WTC11 (cell line): ENCODE results near the gene RBM26. TPM values are rescaled to one million over a fixed set of nuclear protein-coding genes. Genes with fewer than 3 reads are reported as not detected.

Source experiments
- ATAC-seq: fragments of 200-7000 bp; cut with Tn5 transposase; 2 replicates; pipeline ENCODE4 v1.10.0; 2021; ENCODE audit warnings: mild to moderate bottlenecking, moderate library complexity
- CTCF ChIA-PET: fragments of 300-600 bp; sonication (Branson Sonifier 250); formaldehyde crosslinking; loops from one replicate; lab custom pipeline; 2021; ENCODE audit warnings: antibody characterized with exemption; lab: Charles Lee
- POLR2A ChIA-PET: fragments of 350-600 bp; sonication (Branson Sonifier 250); formaldehyde crosslinking; loops from one replicate; lab custom pipeline; 2021; ENCODE audit warnings: antibody characterized with exemption; lab: Charles Lee
- DNase-seq: peaks from one replicate; pipeline ENCODE4 v3.0.0; 2021; ENCODE audit warnings: low spot score
- H3K27ac Mint-ChIP-seq: 2 replicates; pipeline ENCODE4 v1.8.0; 2021; ENCODE audit warnings: mixed read lengths
- H3K27me3 Mint-ChIP-seq: 2 replicates; pipeline ENCODE4 v1.8.0; 2021; ENCODE audit warnings: low read depth, mild to moderate bottlenecking, moderate library complexity, mixed read lengths
- H3K36me3 Mint-ChIP-seq: 2 replicates; pipeline ENCODE4 v1.8.0; 2021; ENCODE audit warnings: mixed read lengths
- H3K4me1 Mint-ChIP-seq: 2 replicates; pipeline ENCODE4 v1.8.0; 2022; ENCODE audit warnings: mixed read lengths
- H3K4me3 Mint-ChIP-seq: 2 replicates; pipeline ENCODE4 v1.8.0; 2021; ENCODE audit warnings: mild to moderate bottlenecking, moderate library complexity, mixed read lengths
- H3K9me3 Mint-ChIP-seq: 2 replicates; pipeline ENCODE4 v1.8.0; 2021; ENCODE audit warnings: mixed read lengths
- ATF1 ChIP-seq: sonication (generic); formaldehyde crosslinking; IDR thresholded peaks from 2 replicates; pipeline ENCODE4 v1.8.1; 2023; ENCODE audit warnings: mild to moderate bottlenecking, moderate library complexity, missing genetic modification reagents
- GTF2I ChIP-seq: fragments of 250-450 bp; sonication (Bioruptor Pico); conservative IDR thresholded peaks from 2 replicates; pipeline ENCODE4 v1.4.0; 2021; ENCODE audit warnings: mild to moderate bottlenecking
- MYBL2 ChIP-seq: sonication (generic); formaldehyde crosslinking; IDR thresholded peaks from 2 replicates; pipeline ENCODE4 v1.8.1; 2023; ENCODE audit warnings: mild to moderate bottlenecking, moderate library complexity, missing genetic modification reagents
- RELA ChIP-seq: sonication (generic); formaldehyde crosslinking; IDR thresholded peaks from 2 replicates; pipeline ENCODE4 v1.8.1; 2022; ENCODE audit warnings: missing genetic modification reagents, mild to moderate bottlenecking, borderline replicate concordance
- ZNF219 ChIP-seq: sonication (generic); formaldehyde crosslinking; IDR thresholded peaks from 2 replicates; pipeline ENCODE4 v1.8.0; 2023; ENCODE audit warnings: missing genetic modification reagents, mild to moderate bottlenecking, borderline replicate concordance
- ZNF232 ChIP-seq: sonication (generic); formaldehyde crosslinking; IDR thresholded peaks from 2 replicates; pipeline ENCODE4 v1.8.0; 2022; ENCODE audit warnings: mild to moderate bottlenecking, missing genetic modification reagents
- ZNF423 ChIP-seq: fragments of 250-450 bp; sonication (Bioruptor Pico); IDR thresholded peaks from 2 replicates; pipeline ENCODE4 v2.1.2; 2022; ENCODE audit warnings: mild to moderate bottlenecking, moderate library complexity
- total RNA-seq: library from RNA; stranded (reverse); gene quantifications from 3 replicates; pipeline ENCODE4 v1.2.3, GENCODE V29; 2021
- TF ChIP-seq, protein P1 (sequence below): sonication (generic); formaldehyde crosslinking; IDR thresholded peaks from 2 replicates; pipeline ENCODE4 v1.8.1; 2023; ENCODE audit warnings: mild to moderate bottlenecking, missing genetic modification reagents, borderline replicate concordance
- TF ChIP-seq, protein P2 (sequence below): sonication (generic); formaldehyde crosslinking; conservative IDR thresholded peaks from 2 replicates; pipeline ENCODE4 v1.8.1; 2022; ENCODE audit warnings: mild to moderate bottlenecking, missing genetic modification reagents
- TF ChIP-seq, protein P3 (sequence below): sonication (generic); formaldehyde crosslinking; IDR thresholded peaks from 2 replicates; pipeline ENCODE4 v1.8.0; 2023; ENCODE audit warnings: missing genetic modification reagents, mild to moderate bottlenecking, borderline replicate concordance
- TF ChIP-seq, protein P4 (sequence below): sonication (generic); formaldehyde crosslinking; IDR thresholded peaks from 2 replicates; pipeline ENCODE4 v1.8.0; 2022; ENCODE audit warnings: mild to moderate bottlenecking, missing genetic modification reagents
- TF ChIP-seq, protein P5 (sequence below): fragments of 250-450 bp; sonication (Bioruptor Pico); IDR thresholded peaks from 2 replicates; pipeline ENCODE4 v2.1.2; 2022; ENCODE audit warnings: mild to moderate bottlenecking, moderate library complexity
- TF ChIP-seq, protein P6 (sequence below): fragments of 250-450 bp; sonication (Bioruptor Pico); conservative IDR thresholded peaks from 2 replicates; pipeline ENCODE4 v1.9.0; 2021; ENCODE audit warnings: mild to moderate bottlenecking

RBM26 gene
- total RNA-seq, 1 experiment from 2014 or later: 64.1 TPM

DNA sequence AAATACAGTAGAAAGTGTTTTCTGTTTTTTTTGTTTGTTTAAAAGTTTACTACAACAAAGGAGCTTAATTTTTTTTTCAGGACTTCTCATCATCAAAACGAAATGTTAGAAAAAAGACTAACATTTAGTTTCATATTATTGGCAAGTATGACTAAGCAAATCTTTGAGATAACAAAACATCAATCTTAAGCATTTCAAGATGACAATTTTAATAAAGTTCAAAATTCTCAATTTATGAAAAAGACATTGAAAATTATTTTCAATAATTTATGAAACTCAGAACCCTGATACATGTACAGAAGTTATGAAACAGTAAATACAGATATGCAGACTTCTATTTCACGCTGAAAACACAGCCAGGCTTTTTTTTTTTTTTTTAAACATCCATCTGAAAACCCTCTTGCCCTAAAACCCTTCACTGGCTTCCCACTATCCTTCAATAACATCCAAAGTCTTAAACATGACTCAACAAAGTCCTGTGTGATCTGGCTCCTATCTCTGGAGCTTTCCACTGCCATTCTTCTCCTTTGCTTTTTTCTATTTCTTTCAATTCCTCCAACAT lies 3.9 kb downstream of the RBM26 start (continued):
- TF ChIP-seq, protein P1, sequence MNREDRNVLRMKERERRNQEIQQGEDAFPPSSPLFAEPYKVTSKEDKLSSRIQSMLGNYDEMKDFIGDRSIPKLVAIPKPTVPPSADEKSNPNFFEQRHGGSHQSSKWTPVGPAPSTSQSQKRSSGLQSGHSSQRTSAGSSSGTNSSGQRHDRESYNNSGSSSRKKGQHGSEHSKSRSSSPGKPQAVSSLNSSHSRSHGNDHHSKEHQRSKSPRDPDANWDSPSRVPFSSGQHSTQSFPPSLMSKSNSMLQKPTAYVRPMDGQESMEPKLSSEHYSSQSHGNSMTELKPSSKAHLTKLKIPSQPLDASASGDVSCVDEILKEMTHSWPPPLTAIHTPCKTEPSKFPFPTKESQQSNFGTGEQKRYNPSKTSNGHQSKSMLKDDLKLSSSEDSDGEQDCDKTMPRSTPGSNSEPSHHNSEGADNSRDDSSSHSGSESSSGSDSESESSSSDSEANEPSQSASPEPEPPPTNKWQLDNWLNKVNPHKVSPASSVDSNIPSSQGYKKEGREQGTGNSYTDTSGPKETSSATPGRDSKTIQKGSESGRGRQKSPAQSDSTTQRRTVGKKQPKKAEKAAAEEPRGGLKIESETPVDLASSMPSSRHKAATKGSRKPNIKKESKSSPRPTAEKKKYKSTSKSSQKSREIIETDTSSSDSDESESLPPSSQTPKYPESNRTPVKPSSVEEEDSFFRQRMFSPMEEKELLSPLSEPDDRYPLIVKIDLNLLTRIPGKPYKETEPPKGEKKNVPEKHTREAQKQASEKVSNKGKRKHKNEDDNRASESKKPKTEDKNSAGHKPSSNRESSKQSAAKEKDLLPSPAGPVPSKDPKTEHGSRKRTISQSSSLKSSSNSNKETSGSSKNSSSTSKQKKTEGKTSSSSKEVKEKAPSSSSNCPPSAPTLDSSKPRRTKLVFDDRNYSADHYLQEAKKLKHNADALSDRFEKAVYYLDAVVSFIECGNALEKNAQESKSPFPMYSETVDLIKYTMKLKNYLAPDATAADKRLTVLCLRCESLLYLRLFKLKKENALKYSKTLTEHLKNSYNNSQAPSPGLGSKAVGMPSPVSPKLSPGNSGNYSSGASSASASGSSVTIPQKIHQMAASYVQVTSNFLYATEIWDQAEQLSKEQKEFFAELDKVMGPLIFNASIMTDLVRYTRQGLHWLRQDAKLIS (CRISPR knock-in tag): no peak
- no peak for TF ChIP-seq ZNF423 (CRISPR knock-in tag)
- TF ChIP-seq ZNF219 (CRISPR knock-in tag): no peak
- TF ChIP-seq, protein P2, sequence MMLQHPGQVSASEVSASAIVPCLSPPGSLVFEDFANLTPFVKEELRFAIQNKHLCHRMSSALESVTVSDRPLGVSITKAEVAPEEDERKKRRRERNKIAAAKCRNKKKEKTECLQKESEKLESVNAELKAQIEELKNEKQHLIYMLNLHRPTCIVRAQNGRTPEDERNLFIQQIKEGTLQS (CRISPR knock-in tag): no peak
- no peak for TF ChIP-seq ZNF232
- TF ChIP-seq ATF1 (CRISPR knock-in tag): no peak

DNA sequence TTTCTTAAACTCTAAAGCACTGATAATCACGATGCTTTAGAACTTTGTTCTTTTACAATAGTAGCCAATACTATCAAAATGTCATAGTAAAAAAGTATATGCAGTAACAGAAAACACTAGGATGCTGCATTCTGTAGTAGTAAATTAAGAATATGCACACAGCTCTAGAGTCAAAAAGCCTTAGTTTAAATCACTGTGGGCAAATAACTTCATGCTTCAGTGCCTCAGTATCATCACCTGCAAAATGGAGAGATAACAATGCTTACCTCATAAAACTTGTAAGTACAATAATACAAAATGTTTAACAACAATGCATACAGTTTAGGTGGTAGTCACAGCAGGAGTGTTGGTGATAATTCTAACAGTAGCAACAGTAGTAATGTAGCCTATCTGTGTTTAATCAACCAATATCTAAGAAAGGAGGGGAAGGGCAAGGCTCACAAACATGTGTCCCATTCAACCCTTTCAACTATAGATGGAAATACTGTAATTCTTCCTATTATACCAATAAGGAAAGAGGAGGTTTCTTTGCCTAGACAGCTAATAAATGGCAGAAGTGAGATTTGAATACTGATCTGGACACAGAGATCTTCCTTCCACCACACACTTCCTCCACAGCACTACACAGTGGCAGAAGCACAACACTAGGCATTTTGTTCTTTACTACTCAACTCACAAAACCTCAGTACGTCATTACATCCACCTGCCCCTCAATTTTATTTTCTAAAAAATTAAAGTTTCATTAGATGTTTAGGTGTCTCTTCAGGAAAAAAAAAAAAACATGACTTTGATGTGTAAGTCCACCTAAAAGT lies 4.6 kb downstream of the RBM26 start:
- DNase-seq: no peak
- H3K4me1 Mint-ChIP-seq: peaks cover 43% of the 10 kb centered on the region
- no peak overlapping the region for H3K4me3 Mint-ChIP-seq
- no peak for ATAC-seq
- peaks cover 3% of the 10 kb centered on the region for H3K9me3 Mint-ChIP-seq
- H3K27ac Mint-ChIP-seq: peak overlapping the region; percentile 9; the same call in 1 of the 2 replicates
- ChIA-PET CTCF (no interaction called here), POLR2A (no interaction called here)
- H3K27me3 Mint-ChIP-seq: no peaks in the 10 kb centered on the region
- H3K36me3 Mint-ChIP-seq: peaks cover 27% of the 10 kb centered on the region
- no peak for TF ChIP-seq RELA (CRISPR knock-in tag)
- TF ChIP-seq, protein P1 (CRISPR knock-in tag): no peak
- TF ChIP-seq GTF2I: no peak
- TF ChIP-seq, protein P3, sequence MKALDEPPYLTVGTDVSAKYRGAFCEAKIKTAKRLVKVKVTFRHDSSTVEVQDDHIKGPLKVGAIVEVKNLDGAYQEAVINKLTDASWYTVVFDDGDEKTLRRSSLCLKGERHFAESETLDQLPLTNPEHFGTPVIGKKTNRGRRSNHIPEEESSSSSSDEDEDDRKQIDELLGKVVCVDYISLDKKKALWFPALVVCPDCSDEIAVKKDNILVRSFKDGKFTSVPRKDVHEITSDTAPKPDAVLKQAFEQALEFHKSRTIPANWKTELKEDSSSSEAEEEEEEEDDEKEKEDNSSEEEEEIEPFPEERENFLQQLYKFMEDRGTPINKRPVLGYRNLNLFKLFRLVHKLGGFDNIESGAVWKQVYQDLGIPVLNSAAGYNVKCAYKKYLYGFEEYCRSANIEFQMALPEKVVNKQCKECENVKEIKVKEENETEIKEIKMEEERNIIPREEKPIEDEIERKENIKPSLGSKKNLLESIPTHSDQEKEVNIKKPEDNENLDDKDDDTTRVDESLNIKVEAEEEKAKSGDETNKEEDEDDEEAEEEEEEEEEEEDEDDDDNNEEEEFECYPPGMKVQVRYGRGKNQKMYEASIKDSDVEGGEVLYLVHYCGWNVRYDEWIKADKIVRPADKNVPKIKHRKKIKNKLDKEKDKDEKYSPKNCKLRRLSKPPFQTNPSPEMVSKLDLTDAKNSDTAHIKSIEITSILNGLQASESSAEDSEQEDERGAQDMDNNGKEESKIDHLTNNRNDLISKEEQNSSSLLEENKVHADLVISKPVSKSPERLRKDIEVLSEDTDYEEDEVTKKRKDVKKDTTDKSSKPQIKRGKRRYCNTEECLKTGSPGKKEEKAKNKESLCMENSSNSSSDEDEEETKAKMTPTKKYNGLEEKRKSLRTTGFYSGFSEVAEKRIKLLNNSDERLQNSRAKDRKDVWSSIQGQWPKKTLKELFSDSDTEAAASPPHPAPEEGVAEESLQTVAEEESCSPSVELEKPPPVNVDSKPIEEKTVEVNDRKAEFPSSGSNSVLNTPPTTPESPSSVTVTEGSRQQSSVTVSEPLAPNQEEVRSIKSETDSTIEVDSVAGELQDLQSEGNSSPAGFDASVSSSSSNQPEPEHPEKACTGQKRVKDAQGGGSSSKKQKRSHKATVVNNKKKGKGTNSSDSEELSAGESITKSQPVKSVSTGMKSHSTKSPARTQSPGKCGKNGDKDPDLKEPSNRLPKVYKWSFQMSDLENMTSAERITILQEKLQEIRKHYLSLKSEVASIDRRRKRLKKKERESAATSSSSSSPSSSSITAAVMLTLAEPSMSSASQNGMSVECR: no peak
- no peak for TF ChIP-seq MYBL2 (CRISPR knock-in tag)
- TF ChIP-seq, protein P4, sequence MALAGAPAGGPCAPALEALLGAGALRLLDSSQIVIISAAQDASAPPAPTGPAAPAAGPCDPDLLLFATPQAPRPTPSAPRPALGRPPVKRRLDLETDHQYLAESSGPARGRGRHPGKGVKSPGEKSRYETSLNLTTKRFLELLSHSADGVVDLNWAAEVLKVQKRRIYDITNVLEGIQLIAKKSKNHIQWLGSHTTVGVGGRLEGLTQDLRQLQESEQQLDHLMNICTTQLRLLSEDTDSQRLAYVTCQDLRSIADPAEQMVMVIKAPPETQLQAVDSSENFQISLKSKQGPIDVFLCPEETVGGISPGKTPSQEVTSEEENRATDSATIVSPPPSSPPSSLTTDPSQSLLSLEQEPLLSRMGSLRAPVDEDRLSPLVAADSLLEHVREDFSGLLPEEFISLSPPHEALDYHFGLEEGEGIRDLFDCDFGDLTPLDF (CRISPR knock-in tag): no peak
- TF ChIP-seq, protein P5, sequence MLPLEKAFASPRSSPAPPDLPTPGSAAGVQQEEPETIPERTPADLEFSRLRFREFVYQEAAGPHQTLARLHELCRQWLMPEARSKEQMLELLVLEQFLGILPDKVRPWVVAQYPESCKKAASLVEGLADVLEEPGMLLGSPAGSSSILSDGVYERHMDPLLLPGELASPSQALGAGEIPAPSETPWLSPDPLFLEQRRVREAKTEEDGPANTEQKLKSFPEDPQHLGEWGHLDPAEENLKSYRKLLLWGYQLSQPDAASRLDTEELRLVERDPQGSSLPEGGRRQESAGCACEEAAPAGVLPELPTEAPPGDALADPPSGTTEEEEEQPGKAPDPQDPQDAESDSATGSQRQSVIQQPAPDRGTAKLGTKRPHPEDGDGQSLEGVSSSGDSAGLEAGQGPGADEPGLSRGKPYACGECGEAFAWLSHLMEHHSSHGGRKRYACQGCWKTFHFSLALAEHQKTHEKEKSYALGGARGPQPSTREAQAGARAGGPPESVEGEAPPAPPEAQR: no peak
- TF ChIP-seq, protein P6, sequence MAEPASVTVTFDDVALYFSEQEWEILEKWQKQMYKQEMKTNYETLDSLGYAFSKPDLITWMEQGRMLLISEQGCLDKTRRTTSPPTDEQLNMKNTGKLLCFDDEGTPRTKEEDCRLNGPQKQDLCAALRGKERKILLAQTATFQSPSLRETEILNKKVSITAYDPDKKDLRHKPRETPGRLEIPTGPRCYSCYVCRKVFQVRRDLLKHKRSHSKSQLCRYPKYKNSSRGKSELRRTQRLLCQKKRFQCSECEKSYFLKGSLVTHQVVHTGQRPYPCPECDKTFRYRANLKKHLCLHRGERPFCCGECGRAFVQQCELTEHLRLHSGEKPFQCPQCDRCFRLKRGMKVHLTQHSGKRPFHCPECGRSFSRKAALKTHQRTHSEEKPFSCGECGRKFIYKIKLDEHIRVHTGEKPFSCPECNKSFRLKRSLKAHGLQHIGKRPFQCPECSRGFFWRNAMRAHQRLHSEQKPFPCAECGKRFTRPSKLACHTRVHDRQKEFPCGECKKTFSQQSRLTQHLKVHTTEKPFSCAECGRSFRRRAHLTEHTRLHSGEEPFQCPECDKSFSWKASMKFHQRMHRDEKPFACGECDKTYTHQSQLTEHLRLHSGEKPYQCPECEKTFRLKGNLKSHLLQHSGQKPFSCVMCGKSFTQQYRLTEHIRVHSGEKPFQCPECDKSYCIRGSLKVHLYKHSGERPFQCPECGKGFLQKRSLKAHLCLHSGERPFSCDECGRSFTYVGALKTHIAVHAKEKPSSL: no peak
